WI38 (cell line): Measurements from ENCODE around the gene KAT6B.

Experiments
- H3K4me3 ChIP-seq: 2 replicates; pipeline ENCODE4 v1.5.1; 2011; ENCODE audit warnings: low read depth, mild to moderate bottlenecking, control low read depth, low read length
- TF ChIP-seq, protein P1 (sequence below): IDR thresholded peaks from 2 replicates; pipeline ENCODE4 v1.5.1; 2012; ENCODE audit warnings: low read depth, mild to moderate bottlenecking, control low read depth, low read length

KAT6B gene

DNA sequence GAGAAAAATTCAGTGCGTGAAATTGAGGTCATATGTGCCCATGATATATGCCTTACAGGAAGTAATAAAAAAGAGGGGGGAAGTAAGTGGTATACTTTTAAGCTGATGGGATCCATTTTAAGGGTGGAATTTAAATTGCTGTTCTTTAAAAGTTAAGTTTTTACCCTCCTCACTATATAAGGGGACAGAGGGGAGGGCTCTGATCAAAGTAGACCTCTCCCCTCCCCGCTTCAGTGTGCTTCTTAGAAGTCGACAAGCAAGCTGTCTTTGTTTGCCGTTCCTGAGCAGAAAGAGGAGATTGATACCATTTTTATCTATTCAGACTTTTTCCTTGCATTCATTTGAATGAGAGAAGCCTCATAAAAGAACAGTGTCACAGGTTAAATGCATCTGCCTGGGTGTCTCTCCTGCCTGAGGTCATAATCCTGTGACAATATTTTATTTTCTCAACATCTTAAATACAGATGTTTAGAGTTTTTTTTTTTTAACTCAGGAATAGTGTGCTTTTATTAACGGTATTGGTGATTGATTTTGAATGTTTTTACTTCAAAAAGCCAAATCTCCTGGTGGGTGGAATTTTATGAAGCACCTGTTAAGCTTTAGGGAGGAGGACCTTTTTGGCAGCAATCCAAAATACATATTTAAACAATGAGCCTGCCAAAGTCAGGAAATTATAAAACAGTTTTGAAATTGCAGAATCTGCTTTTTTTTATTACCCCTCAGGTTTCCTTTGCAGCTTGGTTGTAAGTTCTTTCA is 141.7 kb downstream of the KAT6B start:
- TF ChIP-seq, protein P1, sequence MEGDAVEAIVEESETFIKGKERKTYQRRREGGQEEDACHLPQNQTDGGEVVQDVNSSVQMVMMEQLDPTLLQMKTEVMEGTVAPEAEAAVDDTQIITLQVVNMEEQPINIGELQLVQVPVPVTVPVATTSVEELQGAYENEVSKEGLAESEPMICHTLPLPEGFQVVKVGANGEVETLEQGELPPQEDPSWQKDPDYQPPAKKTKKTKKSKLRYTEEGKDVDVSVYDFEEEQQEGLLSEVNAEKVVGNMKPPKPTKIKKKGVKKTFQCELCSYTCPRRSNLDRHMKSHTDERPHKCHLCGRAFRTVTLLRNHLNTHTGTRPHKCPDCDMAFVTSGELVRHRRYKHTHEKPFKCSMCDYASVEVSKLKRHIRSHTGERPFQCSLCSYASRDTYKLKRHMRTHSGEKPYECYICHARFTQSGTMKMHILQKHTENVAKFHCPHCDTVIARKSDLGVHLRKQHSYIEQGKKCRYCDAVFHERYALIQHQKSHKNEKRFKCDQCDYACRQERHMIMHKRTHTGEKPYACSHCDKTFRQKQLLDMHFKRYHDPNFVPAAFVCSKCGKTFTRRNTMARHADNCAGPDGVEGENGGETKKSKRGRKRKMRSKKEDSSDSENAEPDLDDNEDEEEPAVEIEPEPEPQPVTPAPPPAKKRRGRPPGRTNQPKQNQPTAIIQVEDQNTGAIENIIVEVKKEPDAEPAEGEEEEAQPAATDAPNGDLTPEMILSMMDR = no peak
- H3K4me3 ChIP-seq = no peak overlapping the region

DNA sequence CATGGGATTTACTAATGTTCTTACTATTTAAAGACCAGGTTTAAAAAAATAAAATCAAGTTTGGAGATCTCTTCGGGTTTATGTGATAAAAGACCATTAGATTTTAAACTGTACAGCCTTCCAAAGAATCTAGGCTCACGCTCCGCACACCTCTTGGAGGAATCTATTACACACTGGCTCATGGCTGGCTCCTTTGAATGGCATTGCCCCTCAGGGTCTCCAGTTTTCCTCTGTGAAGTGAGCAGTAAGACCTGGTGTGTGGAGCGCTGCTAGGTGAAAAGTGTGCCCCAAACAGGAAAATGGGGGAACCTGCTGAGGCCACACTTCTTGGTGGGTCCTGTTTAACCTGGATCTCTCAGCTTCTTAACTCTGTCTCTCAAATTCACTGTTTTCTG is 142.3 kb downstream of the KAT6B start:
- no peak overlapping the region for H3K4me3 ChIP-seq
- TF ChIP-seq, protein P1 = no peak

DNA sequence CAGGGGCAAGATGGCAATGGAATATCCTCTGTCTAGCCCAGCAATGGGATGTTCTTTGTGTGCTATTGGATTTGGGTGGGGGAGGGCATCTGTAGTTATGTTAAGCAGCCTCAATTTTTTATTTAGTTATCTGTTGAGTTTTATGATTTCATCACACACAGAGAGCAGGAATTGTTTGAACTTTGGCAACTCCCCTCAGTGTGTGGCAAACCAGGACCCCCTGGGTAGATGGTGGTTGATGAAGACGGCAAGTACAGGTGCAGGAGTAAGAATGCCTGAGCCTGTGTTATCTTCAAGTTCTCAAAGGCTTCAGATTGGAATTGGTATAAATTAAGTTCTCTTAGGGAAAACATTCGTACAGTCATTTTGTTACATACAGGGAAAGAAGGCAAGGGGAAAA is 142.7 kb downstream of the KAT6B start:
- no peak overlapping the region for H3K4me3 ChIP-seq
- TF ChIP-seq, protein P1 = no peak

DNA sequence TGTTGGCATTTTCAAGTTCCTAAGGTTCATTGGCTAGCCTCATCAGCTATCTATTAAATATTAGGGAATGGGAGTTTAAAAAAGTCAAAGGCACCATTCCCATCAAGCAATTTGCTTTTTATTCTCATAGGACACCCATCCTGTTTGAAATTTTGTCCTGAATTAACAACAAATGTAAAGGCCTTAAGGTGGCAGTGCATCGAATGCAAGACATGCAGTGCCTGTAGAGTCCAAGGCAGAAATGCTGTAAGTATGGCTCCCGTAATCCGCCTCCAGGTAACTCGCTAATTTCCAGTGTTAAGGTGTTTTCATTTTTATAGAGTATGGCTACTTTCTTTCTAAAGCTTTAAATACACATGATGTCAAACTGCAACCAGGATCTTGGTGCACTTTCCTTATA is 143.1 kb downstream of the KAT6B start:
- no peak overlapping the region for H3K4me3 ChIP-seq
- TF ChIP-seq, protein P1 = no peak

DNA sequence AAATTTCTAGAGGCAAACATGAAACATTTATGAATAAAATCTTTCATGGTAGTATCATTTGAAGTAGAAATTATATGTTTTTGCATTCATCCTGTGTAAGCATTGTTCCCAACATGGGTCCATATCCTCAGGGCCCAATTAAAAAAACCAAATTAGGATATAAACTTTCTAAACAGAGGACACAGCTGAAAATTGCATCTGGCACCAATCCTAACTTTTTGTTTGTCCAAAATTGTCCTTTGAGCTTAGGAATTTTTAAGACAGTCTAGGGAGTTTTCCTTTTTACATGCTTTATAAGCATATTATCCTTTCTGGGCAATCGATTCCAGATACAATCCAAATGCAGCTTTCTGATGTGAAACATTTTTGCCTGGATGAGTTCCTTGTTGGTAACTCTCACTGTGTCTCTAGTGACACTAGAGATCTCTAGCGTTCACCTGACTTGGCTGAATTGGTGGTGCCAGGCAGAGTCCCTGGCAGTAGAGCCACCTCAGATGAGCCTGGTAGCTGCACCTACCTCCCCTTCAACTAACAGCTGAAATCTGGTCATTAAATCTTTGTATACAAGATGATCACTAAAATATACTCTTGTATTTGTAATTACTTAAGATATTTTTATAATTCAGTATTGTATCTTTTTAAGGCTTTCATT is 147.5 kb downstream of the KAT6B start:
- TF ChIP-seq, protein P1 = no peak
- no peak overlapping the region for H3K4me3 ChIP-seq

DNA sequence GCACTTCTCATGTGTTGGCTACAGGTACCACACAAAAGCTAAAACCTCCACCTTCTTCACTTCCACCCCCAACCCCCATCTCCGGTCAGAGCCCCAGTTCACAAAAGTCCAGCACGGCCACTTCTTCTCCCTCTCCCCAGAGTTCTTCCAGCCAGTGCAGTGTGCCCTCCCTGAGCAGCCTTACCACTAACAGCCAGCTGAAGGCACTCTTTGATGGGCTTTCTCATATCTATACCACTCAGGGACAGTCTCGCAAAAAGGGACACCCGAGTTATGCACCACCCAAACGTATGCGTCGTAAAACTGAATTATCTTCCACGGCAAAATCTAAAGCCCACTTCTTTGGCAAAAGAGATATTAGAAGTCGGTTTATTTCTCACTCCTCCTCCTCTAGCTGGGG is 149.4 kb downstream of the KAT6B start:
- TF ChIP-seq, protein P1 = no peak

DNA sequence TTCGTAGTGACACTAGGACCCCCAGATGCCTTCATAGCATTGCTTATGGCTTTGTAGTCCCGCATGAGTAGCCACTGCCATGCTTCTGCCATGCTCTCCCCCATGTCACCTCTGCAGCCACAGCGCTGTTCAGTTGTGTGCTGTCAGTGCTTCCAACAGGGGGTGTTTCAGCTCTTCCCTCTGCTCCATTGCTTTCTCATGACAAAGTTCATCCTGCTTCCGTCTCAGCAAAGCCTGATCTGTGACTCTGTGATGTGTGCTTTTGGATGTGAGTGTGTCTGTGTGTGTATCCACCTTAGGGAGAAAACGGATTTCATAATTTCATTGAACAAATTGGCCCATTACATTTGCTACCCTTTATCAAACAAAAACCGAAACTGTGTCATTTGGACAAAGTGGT is 150.2 kb downstream of the KAT6B start:
- TF ChIP-seq, protein P1 = no peak
- H3K4me3 ChIP-seq = no peak overlapping the region

More for the DNA sequence above, 149.4 kb downstream of the KAT6B start:
- no peak overlapping the region for H3K4me3 ChIP-seq
